ENCODE measurements around the gene TCIRG1.
"Not testable (repeated sequence)": the region's sequence is repeated elsewhere in the genome, so short reads cannot be mapped to it uniquely, and the experiment has no call there.

The TCIRG1 gene

GRCh38 chr11:68038718-68039525, at the start of gene TCIRG1:
Gene TCIRG1, plus strand, starts transcription at chr11:68039025. Its CDS starts 2,247 bp downstream, at chr11:68041272.
- peak within 1 kb of the TSS; percentile 73 for H3K4me3 ChIP-seq (replicated peaks; ENCODE audit: low read depth, low read length)
- TF ChIP-seq CTCF (IDR thresholded peaks at IDR 0.05; ENCODE audit: low read length, missing control alignments) = no peak
- DNase-seq (ENCODE audit: low read depth) = peak; percentile 78

- DNase-seq (ENCODE audit: low read depth); H3K4me3 ChIP-seq (replicated peaks; ENCODE audit: low read depth, low read length): not testable (repeated sequence)
Observed at GRCh38 chr11:67990546-67991346, 48.1 kb upstream of the TCIRG1 start.

- not testable (repeated sequence) for DNase-seq (ENCODE audit: low read depth)
Observed at GRCh38 chr11:67991347-67992121, 47.3 kb upstream of the TCIRG1 start.

GRCh38 chr11:67993821-67994220, 45.0 kb upstream of the TCIRG1 start:
- H3K4me3 ChIP-seq (replicated peaks; ENCODE audit: low read depth, low read length); DNase-seq (ENCODE audit: low read depth): not testable (repeated sequence)
- TF ChIP-seq CTCF (IDR thresholded peaks at IDR 0.05; ENCODE audit: low read length, missing control alignments) = peak; percentile 46

More at GRCh38 chr11:67991347-67992121, 47.3 kb upstream of the TCIRG1 start:
- not testable (repeated sequence) for H3K4me3 ChIP-seq (replicated peaks; ENCODE audit: low read depth, low read length)

- not testable (repeated sequence) for DNase-seq (ENCODE audit: low read depth); H3K4me3 ChIP-seq (replicated peaks; ENCODE audit: low read depth, low read length)
Observed at GRCh38 chr11:67994387-67994786, 44.4 kb upstream of the TCIRG1 start.

GRCh38 chr11:67995129-67995528, 43.7 kb upstream of the TCIRG1 start:
- not testable (repeated sequence) for H3K4me3 ChIP-seq (replicated peaks; ENCODE audit: low read depth, low read length); DNase-seq (ENCODE audit: low read depth)

GRCh38 chr11:67995579-67995978, 43.2 kb upstream of the TCIRG1 start:
- not testable (repeated sequence) for DNase-seq (ENCODE audit: low read depth); H3K4me3 ChIP-seq (replicated peaks; ENCODE audit: low read depth, low read length)

GRCh38 chr11:67996051-67996450, 42.8 kb upstream of the TCIRG1 start:
- H3K4me3 ChIP-seq (replicated peaks; ENCODE audit: low read depth, low read length) = no peak overlapping the region
- DNase-seq (ENCODE audit: low read depth) = no peak
- TF ChIP-seq CTCF (IDR thresholded peaks at IDR 0.05; ENCODE audit: low read length, missing control alignments) = no peak

GRCh38 chr11:67996622-67997474, 42.0 kb upstream of the TCIRG1 start:
- peak; percentile 39 for DNase-seq (ENCODE audit: low read depth)
- no peak overlapping the region for H3K4me3 ChIP-seq (replicated peaks; ENCODE audit: low read depth, low read length)
- no peak for TF ChIP-seq CTCF (IDR thresholded peaks at IDR 0.05; ENCODE audit: low read length, missing control alignments)
